Measurements from ENCODE around the gene CCDC186.

The CCDC186 gene

DNA sequence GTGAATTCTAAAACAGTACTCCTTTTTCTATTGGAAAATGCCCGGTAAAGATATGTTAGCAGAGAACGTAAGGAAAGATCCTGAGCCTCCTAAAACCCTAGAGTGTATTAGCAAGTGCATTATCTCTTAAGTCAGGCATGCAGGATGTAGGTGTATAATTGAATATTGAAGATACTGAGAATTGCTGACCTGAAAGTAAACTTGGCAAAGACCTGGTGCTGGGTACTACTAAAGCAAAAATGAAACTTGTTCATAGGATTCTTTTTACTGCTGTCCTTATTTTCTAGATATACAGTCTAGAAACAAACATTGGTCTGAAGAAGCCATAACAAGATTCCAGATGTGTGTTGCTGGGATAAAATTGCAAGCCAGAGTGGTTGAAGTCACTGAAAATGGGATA is 46.3 kb upstream of the CCDC186 start:
- no peaks in the 10 kb centered on the region for H3K9me3 ChIP-seq (ENCODE audit: insufficient read depth, low read length, severe bottlenecking)
- peaks cover 28% of the 10 kb centered on the region for H3K27me3 ChIP-seq (ENCODE audit: insufficient read depth, low read length, poor library complexity)
- H2AFZ ChIP-seq (ENCODE audit: low read depth, low read length): no peak overlapping the region
- H3K36me3 ChIP-seq (ENCODE audit: insufficient read depth, low read length): no peaks in the 10 kb centered on the region
- TF ChIP-seq EZH2 (IDR thresholded peaks at IDR 0.05; ENCODE audit: borderline replicate concordance, low read depth, low read length, severe bottlenecking) (no peak), CTCF (IDR thresholded peaks at IDR 0.05; ENCODE audit: borderline replicate concordance, extremely low read depth, low read length, poor library complexity, severe bottlenecking) (no peak)
- no peak overlapping the region for H3K4me2 ChIP-seq (ENCODE audit: insufficient read depth, low read length)
- H3K79me2 ChIP-seq (ENCODE audit: insufficient read depth, low read length): no peaks in the 10 kb centered on the region
- H3K4me3 ChIP-seq (ENCODE audit: low read depth in 1 of 2, low read length in 2 of 2): no peak overlapping the region
- H3K27ac ChIP-seq (ENCODE audit: low read length): no peak overlapping the region
- ATAC-seq (ENCODE audit: insufficient read depth, low read depth) (no peak), DNase-seq (no peak)
- H3K9ac ChIP-seq (ENCODE audit: low read depth, low read length): no peak overlapping the region
- H4K20me1 ChIP-seq (ENCODE audit: insufficient read depth, low read length): no peaks in the 10 kb centered on the region
- H3K4me1 ChIP-seq (ENCODE audit: insufficient read depth, low read length): no peaks in the 10 kb centered on the region

DNA sequence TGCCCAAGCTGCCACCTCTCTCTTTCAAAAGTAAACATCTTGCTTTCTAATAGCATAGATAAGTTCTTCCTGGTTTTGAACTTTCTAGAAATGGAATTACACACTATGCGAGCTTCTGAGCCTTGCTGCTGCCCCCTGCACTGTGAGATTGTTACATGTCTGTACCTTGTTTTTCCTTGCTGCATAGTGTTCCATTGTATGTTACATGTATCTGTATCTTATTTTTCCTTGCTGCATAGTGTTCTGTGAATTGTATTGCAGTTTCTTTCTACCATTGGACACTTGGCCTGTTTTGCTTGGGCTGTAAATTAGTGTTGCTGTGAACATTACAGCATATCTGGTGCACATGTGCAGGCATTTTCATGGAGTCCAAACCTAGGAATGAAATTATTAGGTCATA is 41.0 kb upstream of the CCDC186 start:
- Histone ChIP-seq H3K4me3 (ENCODE audit: low read depth in 1 of 2, low read length in 2 of 2) (no peak overlapping the region), H3K9me3 (ENCODE audit: insufficient read depth, low read length, severe bottlenecking) (no peaks in the 10 kb centered on the region), H3K36me3 (ENCODE audit: insufficient read depth, low read length) (no peaks in the 10 kb centered on the region), H3K9ac (ENCODE audit: low read depth, low read length) (no peak overlapping the region), H3K4me1 (ENCODE audit: insufficient read depth, low read length) (no peaks in the 10 kb centered on the region), H4K20me1 (ENCODE audit: insufficient read depth, low read length) (no peaks in the 10 kb centered on the region), H3K4me2 (ENCODE audit: insufficient read depth, low read length) (no peak overlapping the region), H3K27me3 (ENCODE audit: insufficient read depth, low read length, poor library complexity) (peaks cover 27% of the 10 kb centered on the region), H3K27ac (ENCODE audit: low read length) (no peak overlapping the region), H2AFZ (ENCODE audit: low read depth, low read length) (no peak overlapping the region), H3K79me2 (ENCODE audit: insufficient read depth, low read length) (no peaks in the 10 kb centered on the region)
- ATAC-seq (ENCODE audit: insufficient read depth, low read depth) (no peak), DNase-seq (no peak)
- TF ChIP-seq EZH2 (IDR thresholded peaks at IDR 0.05; ENCODE audit: borderline replicate concordance, low read depth, low read length, severe bottlenecking): no peak
- TF ChIP-seq CTCF (IDR thresholded peaks at IDR 0.05; ENCODE audit: borderline replicate concordance, extremely low read depth, low read length, poor library complexity, severe bottlenecking): no peak

GRCh38 chr10:114212153-114212552 is 38.1 kb upstream of the CCDC186 start:
- H2AFZ ChIP-seq (ENCODE audit: low read depth, low read length): no peak overlapping the region
- TF ChIP-seq CTCF (IDR thresholded peaks at IDR 0.05; ENCODE audit: borderline replicate concordance, extremely low read depth, low read length, poor library complexity, severe bottlenecking): no peak
- TF ChIP-seq EZH2 (IDR thresholded peaks at IDR 0.05; ENCODE audit: borderline replicate concordance, low read depth, low read length, severe bottlenecking): no peak
- no peaks in the 10 kb centered on the region for H3K79me2 ChIP-seq (ENCODE audit: insufficient read depth, low read length)
- H3K36me3 ChIP-seq (ENCODE audit: insufficient read depth, low read length): no peaks in the 10 kb centered on the region
- ATAC-seq (ENCODE audit: insufficient read depth, low read depth) (no peak), DNase-seq (no peak)
- H3K4me2 ChIP-seq (ENCODE audit: insufficient read depth, low read length): no peak overlapping the region
- H3K4me3 ChIP-seq (ENCODE audit: low read depth in 1 of 2, low read length in 2 of 2): no peak overlapping the region
- H3K4me1 ChIP-seq (ENCODE audit: insufficient read depth, low read length): no peaks in the 10 kb centered on the region
- H4K20me1 ChIP-seq (ENCODE audit: insufficient read depth, low read length): no peaks in the 10 kb centered on the region
- H3K27ac ChIP-seq (ENCODE audit: low read length): no peak overlapping the region
- peaks cover 20% of the 10 kb centered on the region for H3K27me3 ChIP-seq (ENCODE audit: insufficient read depth, low read length, poor library complexity)
- H3K9me3 ChIP-seq (ENCODE audit: insufficient read depth, low read length, severe bottlenecking): no peaks in the 10 kb centered on the region
- H3K9ac ChIP-seq (ENCODE audit: low read depth, low read length): no peak overlapping the region

GRCh38 chr10:114208351-114208750 is 34.3 kb upstream of the CCDC186 start:
- TF ChIP-seq CTCF (IDR thresholded peaks at IDR 0.05; ENCODE audit: borderline replicate concordance, extremely low read depth, low read length, poor library complexity, severe bottlenecking) (no peak), EZH2 (IDR thresholded peaks at IDR 0.05; ENCODE audit: borderline replicate concordance, low read depth, low read length, severe bottlenecking) (no peak)
- Histone ChIP-seq H3K27ac (ENCODE audit: low read length) (no peak overlapping the region), H3K36me3 (ENCODE audit: insufficient read depth, low read length) (no peaks in the 10 kb centered on the region), H3K4me3 (ENCODE audit: low read depth in 1 of 2, low read length in 2 of 2) (no peak overlapping the region), H3K4me2 (ENCODE audit: insufficient read depth, low read length) (no peak overlapping the region), H3K27me3 (ENCODE audit: insufficient read depth, low read length, poor library complexity) (peaks cover 25% of the 10 kb centered on the region), H4K20me1 (ENCODE audit: insufficient read depth, low read length) (no peaks in the 10 kb centered on the region), H3K9me3 (ENCODE audit: insufficient read depth, low read length, severe bottlenecking) (no peaks in the 10 kb centered on the region), H2AFZ (ENCODE audit: low read depth, low read length) (no peak overlapping the region), H3K4me1 (ENCODE audit: insufficient read depth, low read length) (no peaks in the 10 kb centered on the region), H3K79me2 (ENCODE audit: insufficient read depth, low read length) (no peaks in the 10 kb centered on the region), H3K9ac (ENCODE audit: low read depth, low read length) (no peak overlapping the region)
- DNase-seq (no peak), ATAC-seq (ENCODE audit: insufficient read depth, low read depth) (no peak)

Measured in DND-41 (cell line).